Activated CD4-positive, alpha-beta T cell treated with anti-CD3 and anti-CD28 coated beads, Interleukin-2, amount 50 U/mL, for 16 hours (primary cell): ENCODE measurements around the gene MLLT3.

ENCODE experiments used
- DNase-seq: peaks from one replicate; pipeline ENCODE4 v3.0.0-alpha.2; 2020

Gene MLLT3

GRCh38 chr9:20622330-20623020 is at the start of gene MLLT3:
MLLT3 (minus strand) TSS chr9:20622499.
- DNase-seq = peak; percentile 98

DNA sequence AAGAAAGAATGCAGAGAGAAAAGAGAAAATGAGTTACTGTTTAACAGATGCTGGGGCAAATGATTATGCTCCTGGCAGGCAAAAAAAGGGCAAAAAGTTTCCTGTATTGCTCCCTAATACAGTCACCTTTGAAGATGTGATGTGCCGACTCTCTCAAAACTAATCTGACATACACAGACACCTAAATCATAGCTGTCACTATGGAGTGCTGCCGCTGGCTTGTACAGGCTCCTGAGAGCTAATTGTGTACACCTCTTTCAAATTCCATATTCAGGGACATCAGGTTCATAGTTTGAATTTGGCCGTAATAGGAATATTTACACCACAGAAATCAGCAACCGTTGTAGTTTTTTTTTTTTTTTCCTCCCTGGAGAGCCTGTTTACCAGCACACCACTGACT is 49.3 kb upstream of the MLLT3 start:
- DNase-seq = no peak

GRCh38 chr9:20670395-20670794 is 48.1 kb upstream of the MLLT3 start:
- DNase-seq = no peak

- no peak for DNase-seq
These were observed 42.2 kb upstream of the MLLT3 start for GRCh38 chr9:20664501-20664900.

DNA sequence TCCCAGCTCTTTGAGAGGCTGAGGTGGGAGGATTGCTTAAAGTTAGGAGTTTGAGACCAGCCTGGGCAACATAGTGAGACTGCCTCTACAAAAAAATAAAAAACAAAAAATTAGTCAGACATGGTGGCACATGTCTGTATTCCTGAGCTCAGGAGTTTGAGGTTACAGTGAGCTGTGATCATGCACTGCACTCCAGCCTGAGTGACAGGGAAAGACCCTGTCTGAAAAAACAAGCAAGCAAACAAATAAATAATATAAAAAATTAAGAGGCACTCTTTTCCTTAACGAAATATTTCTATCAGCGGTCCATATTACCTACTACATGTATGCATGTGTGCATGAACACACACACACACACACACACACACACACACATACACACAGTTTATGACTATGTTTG is 40.8 kb upstream of the MLLT3 start:
- no peak for DNase-seq

- no peak for DNase-seq
These were observed 39.9 kb upstream of the MLLT3 start for GRCh38 chr9:20662156-20662555.

GRCh38 chr9:20659474-20659967 is 37.2 kb upstream of the MLLT3 start:
- DNase-seq = no peak

GRCh38 chr9:20658677-20659473 is 36.6 kb upstream of the MLLT3 start:
- DNase-seq = no peak

DNA sequence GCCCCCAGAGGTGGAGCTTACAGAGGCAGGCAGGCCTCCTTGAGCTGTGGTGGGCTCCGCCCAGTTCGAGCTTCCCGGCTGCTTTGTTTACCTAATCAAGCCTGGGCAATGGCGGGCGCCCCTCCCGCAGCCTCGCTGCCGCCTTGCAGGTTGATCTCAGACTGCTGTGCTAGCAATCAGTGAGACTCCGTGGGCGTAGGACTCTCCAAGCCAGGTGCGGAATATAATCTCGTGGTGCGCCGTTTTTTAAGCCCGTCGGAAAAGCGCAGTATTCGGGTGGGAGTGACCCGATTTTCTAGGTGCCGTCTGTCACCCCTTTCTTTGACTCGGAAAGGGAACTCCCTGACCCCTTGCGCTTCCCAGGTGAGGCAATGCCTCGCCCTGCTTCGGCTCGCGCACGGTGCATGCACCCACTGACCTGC is 36.0 kb upstream of the MLLT3 start:
- DNase-seq = peak; percentile 6

DNA sequence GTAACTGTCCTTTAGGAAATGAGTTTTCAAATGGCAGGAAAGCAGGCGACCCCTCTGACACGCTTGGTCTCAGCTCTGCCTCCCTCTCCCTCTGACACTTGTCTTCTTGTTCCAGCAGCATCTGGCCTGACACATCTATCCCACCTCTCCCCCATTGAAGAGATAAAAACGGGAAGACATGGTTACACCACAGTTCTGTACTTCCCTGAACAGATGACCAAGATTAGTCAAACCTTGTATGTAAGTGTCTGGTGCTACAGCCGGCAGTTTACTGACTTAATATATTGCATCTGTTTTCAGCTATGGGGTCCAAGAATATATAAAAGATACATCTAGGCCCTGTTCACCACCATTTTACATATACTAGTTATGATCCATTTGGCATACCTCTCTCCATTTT is 29.6 kb upstream of the MLLT3 start:
- DNase-seq = no peak

GRCh38 chr9:20650750-20651299 is 28.5 kb upstream of the MLLT3 start:
- no peak for DNase-seq

GRCh38 chr9:20650313-20650712 is 28.0 kb upstream of the MLLT3 start:
- DNase-seq = no peak

- no peak for DNase-seq
These were observed 27.1 kb upstream of the MLLT3 start for GRCh38 chr9:20649381-20649780.

GRCh38 chr9:20646656-20647055 is 24.4 kb upstream of the MLLT3 start:
- DNase-seq = no peak

- no peak for DNase-seq
These were observed 21.4 kb upstream of the MLLT3 start for GRCh38 chr9:20643660-20644059.

DNA sequence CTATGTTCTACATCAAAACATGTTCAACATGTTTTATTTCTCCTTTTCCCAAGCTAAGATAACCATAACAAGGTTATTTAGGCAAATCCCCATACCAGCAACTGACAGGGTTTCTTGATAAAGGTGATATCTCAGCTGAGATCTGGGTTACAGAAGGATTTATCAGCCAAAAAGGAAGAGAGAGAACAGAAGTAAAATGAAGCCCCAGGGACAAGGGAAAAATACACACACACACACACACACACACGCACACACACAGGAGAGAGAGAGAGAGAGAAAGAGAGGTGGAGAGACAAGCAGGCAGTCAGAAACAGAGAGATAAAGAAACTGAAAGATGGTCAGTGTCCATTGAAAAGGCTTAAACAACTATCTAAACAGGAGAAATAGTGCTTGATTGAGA is 19.7 kb upstream of the MLLT3 start:
- DNase-seq = no peak

DNA sequence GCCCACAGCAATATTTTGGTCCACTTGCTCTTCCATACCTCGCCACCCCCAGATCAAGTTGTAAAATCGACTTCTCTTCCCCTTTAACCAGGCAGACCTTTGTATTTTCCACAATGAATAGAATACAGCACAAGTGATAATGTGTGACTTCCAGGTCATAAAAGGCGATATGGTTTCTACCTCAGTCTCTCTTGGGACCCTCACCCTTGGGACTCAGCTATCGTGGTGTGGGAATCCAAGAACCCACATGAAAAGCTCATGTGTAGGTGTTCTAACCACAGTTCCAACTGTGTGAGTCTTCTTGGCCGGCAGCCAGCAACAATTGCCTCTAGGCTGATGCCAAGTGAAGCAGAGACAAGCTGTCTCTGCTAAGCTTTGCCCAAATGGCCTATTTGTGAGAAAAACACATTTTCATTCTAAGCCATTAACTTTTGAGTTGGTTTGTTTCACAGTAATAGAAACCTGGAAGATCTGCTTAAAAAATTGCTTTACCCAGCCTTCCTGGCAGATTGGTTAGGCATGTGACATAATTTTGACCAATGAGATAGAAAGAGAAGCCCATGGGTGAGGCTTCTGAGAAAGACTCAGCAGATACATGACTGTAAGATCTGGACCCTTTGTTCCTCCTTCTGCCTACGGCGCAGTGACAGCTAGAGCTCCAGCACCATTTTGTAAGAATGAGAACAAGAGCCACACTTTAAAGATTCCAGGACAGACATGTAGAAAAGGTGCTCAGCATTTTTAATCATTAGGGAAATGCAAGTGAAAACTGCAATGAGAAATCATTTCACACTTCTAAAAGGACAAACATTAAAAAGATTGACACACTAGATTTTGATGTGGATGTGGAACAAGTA is 18.3 kb upstream of the MLLT3 start:
- DNase-seq = peak; percentile 46

DNA sequence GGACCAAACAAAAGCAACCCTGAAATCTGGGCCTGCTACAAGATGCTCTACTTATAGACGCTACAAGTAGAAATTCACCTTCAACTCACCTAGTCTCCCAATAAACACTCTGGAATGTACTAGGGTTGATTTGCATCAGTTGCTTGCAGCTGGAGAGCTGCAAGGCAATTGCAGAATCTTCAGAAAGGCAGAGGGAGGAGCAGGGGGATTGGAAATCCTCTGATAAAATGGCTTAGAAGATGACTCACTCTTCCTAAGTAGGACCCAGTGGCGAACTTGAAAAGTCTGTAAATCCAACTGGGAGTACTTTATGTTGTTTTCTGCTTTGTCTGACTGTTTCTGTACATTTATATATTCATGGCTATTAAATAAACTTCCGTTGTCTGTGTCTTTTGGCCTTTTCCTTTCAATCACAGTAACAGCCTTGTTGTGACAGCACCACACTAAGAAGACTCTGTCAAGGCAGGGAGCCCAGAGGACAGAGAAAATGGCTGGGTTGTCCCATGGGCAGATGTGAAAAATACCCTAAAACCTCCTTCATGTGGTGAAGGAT is 14.7 kb upstream of the MLLT3 start:
- no peak for DNase-seq

- DNase-seq = no peak
These were observed 12.6 kb upstream of the MLLT3 start for GRCh38 chr9:20634895-20635294.

- DNase-seq = no peak
These were observed 10.4 kb upstream of the MLLT3 start for GRCh38 chr9:20632705-20633104.

GRCh38 chr9:20630241-20630943 is 8.1 kb upstream of the MLLT3 start:
- no peak for DNase-seq

GRCh38 chr9:20625003-20625349 is 2.7 kb upstream of the MLLT3 start:
- DNase-seq = no peak
